B cell (primary cell): ENCODE results near the gene TPH2. TPM values are rescaled to one million over a fixed set of nuclear protein-coding genes. Genes with fewer than 3 reads are reported as not detected.

Source experiments
- ATAC-seq: fragments of 200-7000 bp; cut with Tn5 transposase; one replicate; pipeline ENCODE4 v1.10.0; 2021; ENCODE audit warnings: low read depth, mild to moderate bottlenecking, moderate number of reproducible peaks, moderate library complexity
- CTCF ChIA-PET: fragments of 350-600 bp; sonication (Branson Sonifier 250); formaldehyde crosslinking; loops from one replicate; lab custom pipeline; 2021; ENCODE audit warnings: antibody characterized with exemption, inconsistent platforms; lab: Charles Lee
- POLR2A ChIA-PET: fragments of 350-600 bp; sonication (Branson Sonifier 250); formaldehyde crosslinking; loops from one replicate; lab custom pipeline; 2021; ENCODE audit warnings: antibody characterized with exemption; lab: Charles Lee
- DNase-seq: peaks from one replicate; pipeline ENCODE4 v3.0.0; 2013
- H2AFZ ChIP-seq: 2 replicates; pipeline ENCODE4 v1.6.1; 2012; ENCODE audit warnings: mild to moderate bottlenecking, low read depth, low read length; ENCODE audit not compliant: insufficient read depth, poor library complexity, severe bottlenecking
- H3K27ac ChIP-seq, 2 donors: 1 replicate in 1 of 2; 2 replicates in 1 of 2; pipeline ENCODE4 v1.5.1; 2012 to 2013; ENCODE audit warnings: low read length in 2 of 2, mild to moderate bottlenecking in 2 of 2, moderate library complexity in 1 of 2
- H3K27me3 ChIP-seq, 4 experiments: fragments of 200-600 bp in 1 of 4; sonication (generic) in 1 of 4; replicated peaks in 1 of 4; 1 replicate in 2 of 4; 2 replicates in 2 of 4; pipeline versions ENCODE4 v1.6.1 to v1.7.0; 2013 to 2016; ENCODE audit warnings: low read length in 3 of 4, mild to moderate bottlenecking in 2 of 4, mixed read lengths in 1 of 4, moderate library complexity in 1 of 4; ENCODE audit not compliant: insufficient read depth in 4 of 4, control insufficient read depth in 3 of 4; ENCODE audit errors: control extremely low read depth in 1 of 4
- H3K36me3 ChIP-seq, 2 experiments: replicated peaks in 1 of 2; 1 replicate in 1 of 2; 2 replicates in 1 of 2; pipeline versions ENCODE4 v1.6.1 to v1.7.1; 2013; ENCODE audit warnings: low read length in 1 of 2; ENCODE audit not compliant: insufficient read depth in 2 of 2, control insufficient read depth in 1 of 2; ENCODE audit errors: control extremely low read depth in 1 of 2, extremely low read depth in 1 of 2
- H3K4me1 ChIP-seq, 2 donors: fragments of 200-600 bp in 1 of 2; sonication (generic) in 1 of 2; 1 replicate in 1 of 2; 2 replicates in 1 of 2; pipeline versions ENCODE4 v1.5.1 to v1.6.1; 2013 to 2017; ENCODE audit warnings: low read length in 2 of 2; ENCODE audit not compliant: control insufficient read depth in 2 of 2, insufficient read depth in 2 of 2
- H3K4me2 ChIP-seq: replicated peaks from 2 replicates; pipeline ENCODE3; 2012; ENCODE audit warnings: mild to moderate bottlenecking, low read depth, low read length; ENCODE audit not compliant: poor library complexity, severe bottlenecking
- H3K4me3 ChIP-seq, 5 experiments: fragments of 200-600 bp in 1 of 5; sonication (generic) in 1 of 5; 1 replicate in 3 of 5; 2 replicates in 2 of 5; pipeline versions ENCODE4 v1.5.1 to v1.7.0; 2011 to 2016; ENCODE audit warnings: low read length in 4 of 5, mild to moderate bottlenecking in 4 of 5, low read depth in 2 of 5, control low read depth in 1 of 5, moderate library complexity in 1 of 5; ENCODE audit not compliant: insufficient read depth in 1 of 5; ENCODE audit errors: control extremely low read depth in 1 of 5, extremely low read depth in 1 of 5
- H3K79me2 ChIP-seq: fragments of 200-600 bp; sonication (generic); one replicate; pipeline ENCODE4 v1.6.0; 2016; ENCODE audit warnings: low read length; ENCODE audit not compliant: control insufficient read depth, insufficient read depth
- H3K9ac ChIP-seq: fragments of 200-600 bp; sonication (generic); 2 replicates; pipeline ENCODE4 v1.6.1; 2017; ENCODE audit warnings: mild to moderate bottlenecking, low read length, moderate library complexity
- H3K9me3 ChIP-seq, 3 donors: one replicate each; pipeline versions ENCODE4 v1.6.1 to v1.7.1; 2013; ENCODE audit warnings: low read length in 2 of 3; ENCODE audit not compliant: control insufficient read depth in 2 of 3, insufficient read depth in 1 of 3; ENCODE audit errors: control extremely low read depth in 1 of 3
- H4K20me1 ChIP-seq: 2 replicates; pipeline ENCODE4 v1.6.0; 2012; ENCODE audit warnings: mild to moderate bottlenecking, low read length; ENCODE audit not compliant: insufficient read depth, control insufficient read depth, poor library complexity, severe bottlenecking
- H3K27ac Mint-ChIP-seq: one replicate; pipeline ENCODE4 v1.8.0; 2021; ENCODE audit warnings: mixed read lengths
- H3K27me3 Mint-ChIP-seq: one replicate; pipeline ENCODE4 v1.8.0; 2021; ENCODE audit warnings: mixed read lengths
- H3K4me1 Mint-ChIP-seq: one replicate; pipeline ENCODE4 v1.8.0; 2021; ENCODE audit warnings: mixed read lengths
- H3K4me3 Mint-ChIP-seq: one replicate; pipeline ENCODE4 v1.8.0; 2021; ENCODE audit warnings: mixed read lengths
- H3K9me3 Mint-ChIP-seq: one replicate; pipeline ENCODE4 v1.8.0; 2022; ENCODE audit warnings: mixed read lengths; ENCODE audit not compliant: insufficient read depth
- CTCF ChIP-seq: fragments of 200-600 bp; IDR thresholded peaks from one replicate; pipeline ENCODE4 v1.8.0; 2022; ENCODE audit warnings: antibody characterized with exemption, mild to moderate bottlenecking
- EZH2 ChIP-seq: IDR thresholded peaks from 2 replicates; pipeline ENCODE4 v1.6.1; 2012; ENCODE audit warnings: borderline replicate concordance, low read depth, mild to moderate bottlenecking, moderate library complexity, low read length; ENCODE audit not compliant: insufficient read depth, poor library complexity, severe bottlenecking
- WGBS: methylation state at CpG from one replicate; pipeline ENCODE4 v1.1.5; 2013; ENCODE audit warnings: missing lambda C conversion rate; ENCODE audit not compliant: insufficient coverage; 5-methylcytosine and 5-hydroxymethylcytosine counted together
- intact Hi-C: fragments of 100-400 bp; cut with micrococcal nuclease; formaldehyde crosslinking; loops from one replicate; pipeline ENCODE4 v1.10.0; 2022
- polyA plus RNA-seq: library from polyadenylated mRNA; depleted of rRNA; stranded (reverse); fragments of >200 nt; gene quantifications from 2 replicates; pipeline ENCODE4 v1.2.3, GENCODE V29; 2012
- total RNA-seq, 2 donors: library from RNA; stranded (reverse); fragments of 120-200 nt in 1 of 2; gene quantifications; 1 replicate in 1 of 2; 2 replicates in 1 of 2; pipeline versions ENCODE4 v1.2.3 to v1.2.4, GENCODE V29; 2013 to 2022

TPH2 gene
- total and polyA plus RNA-seq, 2 donors (not counting 1 experiment from before 2014, with no cell fraction given) = not detected

GRCh38 chr12:71892059-71892458 is 46.6 kb upstream of the TPH2 start:
- CTCF ChIA-PET = interaction anchor here (1.3 kb wide), 1 partner anchor 112 kb away, joined by 3 read pairs; no protein-coding TSS in a partner anchor

More at GRCh38 chr12:71892059-71892458, 46.6 kb upstream of the TPH2 start:
- H3K27ac ChIP-seq = no peak overlapping the region
- H4K20me1 ChIP-seq = no peaks in the 10 kb centered on the region
- H3K27me3 Mint-ChIP-seq = no peaks in the 10 kb centered on the region
- no peak overlapping the region for H3K4me3 Mint-ChIP-seq
- no peak for TF ChIP-seq CTCF
- TF ChIP-seq EZH2 = no peak
- no peak overlapping the region for H3K9ac ChIP-seq
- ATAC-seq = no peak
- H3K27me3 ChIP-seq = no peaks in the 10 kb centered on the region
- no peak overlapping the region for H2AFZ ChIP-seq
- intact Hi-C loops = loop anchor here (10.0 kb wide), 1 partner anchor 277 kb away; no protein-coding TSS in a partner anchor
- no peak overlapping the region for H3K4me2 ChIP-seq
- H3K9me3 ChIP-seq = peaks cover 0 to 1% (median 0%) of the 10 kb centered on the region in 3 donors
- H3K9me3 Mint-ChIP-seq = peaks cover 1% of the 10 kb centered on the region
- no peak overlapping the region for H3K4me3 ChIP-seq
- H3K79me2 ChIP-seq = no peaks in the 10 kb centered on the region
- no peak for DNase-seq
- WGBS = no CpG with 5 or more reads among the region's 1 CpG
- H3K4me1 Mint-ChIP-seq = peaks cover 8% of the 10 kb centered on the region
- peaks cover 10 to 42% of the 10 kb centered on the region in 2 experiments for H3K36me3 ChIP-seq
- no peak overlapping the region for H3K27ac Mint-ChIP-seq
- no peaks in the 10 kb centered on the region for H3K4me1 ChIP-seq
- POLR2A ChIA-PET = no interaction called here
